Measurements from ENCODE around the gene FILIP1L. TPM values are rescaled to one million over a fixed set of nuclear protein-coding genes. Genes with fewer than 3 reads are reported as not detected.

The FILIP1L gene
- total RNA-seq, 4 donors from 2014 or later = 26.7 to 46.3 (median 30.8) TPM

GRCh38 chr3:99953596-99953995, 160.7 kb downstream of the FILIP1L start:
- Histone ChIP-seq H3K9me3 (no peaks in the 10 kb centered on the region), H3K27me3 (no peaks in the 10 kb centered on the region), H3K4me3 (no peak overlapping the region), H3K36me3 (no peaks in the 10 kb centered on the region), H3K27ac (no peak overlapping the region), H3K4me1 (peaks cover 0 to 15% (median 0%) of the 10 kb centered on the region in 4 donors)
- TF ChIP-seq EP300 (IDR thresholded peaks at IDR 0.05) (no peak), POLR2A (IDR thresholded peaks at IDR 0.05) (no peak), CTCF (IDR thresholded peaks at IDR 0.05) (no peak)
- no peak for DNase-seq (ENCODE audit: low spot score in 2 of 2)

GRCh38 chr3:99952306-99952705, 162.0 kb downstream of the FILIP1L start:
- 32 to 50% methylated on average over 1 of the region's 1 CpG for WGBS, 2 donors
- no peak for DNase-seq (ENCODE audit: low spot score in 2 of 2)
- no peak for TF ChIP-seq EP300 (IDR thresholded peaks at IDR 0.05)
- no peak for TF ChIP-seq POLR2A (IDR thresholded peaks at IDR 0.05)
- TF ChIP-seq CTCF (IDR thresholded peaks at IDR 0.05) = no peak
- no peaks in the 10 kb centered on the region for H3K36me3 ChIP-seq
- no peaks in the 10 kb centered on the region for H3K9me3 ChIP-seq
- H3K27ac ChIP-seq = no peak overlapping the region
- H3K4me3 ChIP-seq = no peak overlapping the region
- no peaks in the 10 kb centered on the region for H3K27me3 ChIP-seq
- H3K4me1 ChIP-seq = peaks cover 0 to 5% (median 0%) of the 10 kb centered on the region in 4 donors

DNA sequence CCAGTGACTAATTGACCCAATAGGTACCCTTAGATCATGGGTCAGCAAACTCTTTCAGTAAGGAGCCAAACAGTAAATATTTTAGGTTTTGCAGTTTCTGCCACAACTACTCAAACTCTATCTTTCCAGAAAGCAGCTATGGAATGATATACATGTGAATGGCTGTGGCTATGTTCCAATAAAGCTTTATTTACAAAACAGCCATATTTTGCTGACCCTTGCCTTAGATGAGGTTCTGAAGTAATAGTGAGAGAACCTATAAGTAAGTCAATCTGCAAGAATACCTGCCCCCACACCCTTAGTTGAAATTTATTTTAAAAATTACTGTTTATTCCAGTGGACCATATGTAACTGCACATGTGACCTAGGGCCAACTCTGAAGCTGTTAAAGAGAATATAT, 162.6 kb downstream of the FILIP1L start:
- H3K27me3 ChIP-seq = no peaks in the 10 kb centered on the region
- H3K4me1 ChIP-seq = no peaks in the 10 kb centered on the region

GRCh38 chr3:99950921-99951320, 163.4 kb downstream of the FILIP1L start:
- Histone ChIP-seq H3K36me3 (no peaks in the 10 kb centered on the region), H3K4me1 (peaks cover 0 to 6% (median 0%) of the 10 kb centered on the region in 4 donors), H3K9me3 (no peaks in the 10 kb centered on the region), H3K27ac (no peak overlapping the region), H3K27me3 (no peaks in the 10 kb centered on the region), H3K4me3 (no peak overlapping the region)
- no peak for TF ChIP-seq POLR2A (IDR thresholded peaks at IDR 0.05)
- TF ChIP-seq EP300 (IDR thresholded peaks at IDR 0.05) = no peak
- no peak for TF ChIP-seq CTCF (IDR thresholded peaks at IDR 0.05)
- WGBS, 2 donors = 63 to 67% methylated on average over 1 of the region's 1 CpG
- no peak for DNase-seq (ENCODE audit: low spot score in 2 of 2)

More for the DNA sequence above, 162.6 kb downstream of the FILIP1L start:
- TF ChIP-seq CTCF (IDR thresholded peaks at IDR 0.05) (no peak), EP300 (IDR thresholded peaks at IDR 0.05) (no peak), POLR2A (IDR thresholded peaks at IDR 0.05) (no peak)
- DNase-seq (ENCODE audit: low spot score in 2 of 2) = no peak
- Histone ChIP-seq H3K36me3 (no peaks in the 10 kb centered on the region), H3K27ac (no peak overlapping the region), H3K9me3 (no peaks in the 10 kb centered on the region), H3K4me3 (no peak overlapping the region)

DNA sequence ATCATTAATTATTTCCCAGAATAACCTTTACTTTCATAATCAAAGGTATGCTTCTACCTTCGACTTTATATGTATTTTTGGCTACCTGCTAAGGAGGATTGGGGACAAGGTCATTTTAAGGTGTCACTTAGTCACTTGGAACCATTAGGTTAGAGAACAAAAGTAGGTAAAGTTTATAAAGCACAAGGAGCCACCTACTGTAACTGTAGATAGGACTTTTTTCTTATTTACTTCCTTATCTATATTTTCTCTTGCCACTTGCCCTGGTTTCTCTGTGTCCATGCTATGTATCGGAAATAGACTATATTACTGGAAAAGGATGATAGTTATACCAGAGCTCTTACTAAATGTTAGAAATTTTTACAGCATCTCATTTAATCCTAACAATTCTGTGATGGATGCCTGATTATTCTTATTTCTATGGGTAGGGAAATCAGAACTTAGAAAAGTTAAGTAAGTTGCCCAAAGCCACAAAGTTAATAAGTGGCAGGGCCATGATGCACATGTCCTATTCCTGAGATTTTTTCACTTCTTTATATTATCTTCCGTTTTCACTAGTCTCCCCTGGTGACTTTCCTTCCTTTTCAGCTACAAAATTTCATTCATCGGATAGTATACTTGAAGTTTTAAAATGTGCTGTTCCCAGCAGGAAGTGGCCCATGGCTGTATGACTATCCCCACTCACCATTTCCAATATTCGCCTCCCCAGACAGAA, 164.2 kb downstream of the FILIP1L start:
- no peak for DNase-seq (ENCODE audit: low spot score in 2 of 2)
- 93 to 95% methylated on average over 5 of the region's 5 CpGs for WGBS, 2 donors
- Histone ChIP-seq H3K36me3 (no peaks in the 10 kb centered on the region), H3K27ac (no peak overlapping the region), H3K4me3 (no peak overlapping the region), H3K27me3 (no peaks in the 10 kb centered on the region), H3K4me1 (peaks cover 0 to 14% (median 6%) of the 10 kb centered on the region in 4 donors), H3K9me3 (no peaks in the 10 kb centered on the region)
- TF ChIP-seq EP300 (IDR thresholded peaks at IDR 0.05) = no peak
- no peak for TF ChIP-seq CTCF (IDR thresholded peaks at IDR 0.05)
- TF ChIP-seq POLR2A (IDR thresholded peaks at IDR 0.05) = no peak
